Measurements from ENCODE around the gene NLE1.
"Not testable (repeated sequence)": the region's sequence is repeated elsewhere in the genome, so short reads cannot be mapped to it uniquely, and the experiment has no call there.

Gene NLE1

DNA sequence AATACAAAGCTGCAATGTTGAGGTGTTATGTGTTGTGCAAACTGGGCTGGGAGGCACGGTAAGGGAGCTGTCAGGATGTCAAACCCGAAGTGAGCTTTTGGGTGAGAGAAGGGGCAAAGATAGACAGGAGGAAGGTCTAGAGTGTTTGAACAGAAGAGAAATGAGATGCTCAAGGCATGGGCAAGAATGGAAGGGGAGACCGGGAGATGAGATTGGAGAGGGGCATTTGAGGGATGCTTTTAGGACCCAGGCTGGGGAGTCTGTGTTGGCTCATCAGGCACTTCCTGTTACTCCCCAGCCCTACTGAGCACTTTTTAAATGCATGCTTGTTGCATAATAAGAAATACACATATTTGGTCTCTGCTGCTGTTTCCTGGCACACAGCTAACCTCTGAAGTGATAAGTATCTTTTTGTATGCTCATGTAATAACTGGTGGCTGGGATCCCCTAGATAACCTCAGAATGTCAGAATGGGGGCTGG is 19.2 kb upstream of the NLE1 start:
- no peak for DNase-seq

DNA sequence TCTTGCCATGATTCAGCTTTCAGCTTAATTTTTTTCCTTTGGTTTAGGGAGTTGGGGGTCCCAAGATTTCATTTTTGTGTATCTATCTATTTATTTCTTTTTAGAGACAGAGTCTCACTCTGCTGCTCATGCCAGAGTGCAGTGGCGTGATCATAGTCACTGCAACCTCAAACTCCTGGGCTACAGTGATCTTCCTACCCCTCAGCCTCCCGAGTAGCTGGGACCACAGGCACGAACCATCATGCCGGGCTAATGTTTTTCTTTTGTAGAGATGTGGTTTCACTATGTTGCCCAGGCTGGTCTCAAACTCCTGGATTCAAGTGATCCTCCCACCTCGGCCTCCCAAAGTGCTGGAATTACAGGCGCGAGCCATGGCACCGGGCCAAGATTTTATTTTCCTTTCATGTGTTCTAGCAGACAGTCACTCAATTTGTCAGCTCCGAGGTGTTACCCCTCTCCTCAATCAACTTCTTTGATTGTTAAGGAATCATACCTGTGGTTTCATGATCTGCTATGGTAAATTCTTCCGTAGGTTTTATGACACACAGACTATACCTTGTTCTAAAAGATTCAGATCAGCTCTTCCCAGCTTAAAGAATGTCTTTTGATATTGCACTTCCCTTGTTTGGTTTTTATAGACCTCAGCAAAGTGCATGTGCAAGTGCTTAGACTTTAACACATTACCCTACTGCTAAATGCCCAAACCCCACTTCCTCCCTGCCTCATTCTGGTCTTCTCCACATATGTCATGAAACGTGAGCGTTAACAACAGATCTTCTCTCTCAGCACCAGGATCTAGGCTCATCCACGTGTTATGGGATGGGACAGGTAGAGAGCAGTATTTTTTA is 18.5 kb upstream of the NLE1 start:
- DNase-seq = peak; percentile 33

DNA sequence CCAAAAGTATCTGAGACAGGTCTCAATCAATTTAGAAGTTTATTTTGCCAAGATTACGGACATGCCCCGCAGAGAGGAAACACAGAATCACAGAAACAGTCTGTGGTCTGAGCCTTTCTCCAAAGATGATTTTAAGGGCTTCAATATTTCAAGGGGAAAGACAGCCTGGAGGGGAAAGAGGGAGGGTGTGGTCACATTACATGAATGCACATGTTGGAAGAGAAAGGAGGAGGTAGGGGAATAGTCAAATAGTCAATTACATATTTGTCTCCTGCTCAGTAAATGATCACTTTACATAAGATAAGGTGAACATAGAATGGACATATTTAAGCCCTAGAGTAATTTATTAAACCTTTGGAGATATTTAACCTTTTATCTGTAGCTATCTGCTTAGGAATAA is 17.8 kb upstream of the NLE1 start:
- no peak for DNase-seq

DNA sequence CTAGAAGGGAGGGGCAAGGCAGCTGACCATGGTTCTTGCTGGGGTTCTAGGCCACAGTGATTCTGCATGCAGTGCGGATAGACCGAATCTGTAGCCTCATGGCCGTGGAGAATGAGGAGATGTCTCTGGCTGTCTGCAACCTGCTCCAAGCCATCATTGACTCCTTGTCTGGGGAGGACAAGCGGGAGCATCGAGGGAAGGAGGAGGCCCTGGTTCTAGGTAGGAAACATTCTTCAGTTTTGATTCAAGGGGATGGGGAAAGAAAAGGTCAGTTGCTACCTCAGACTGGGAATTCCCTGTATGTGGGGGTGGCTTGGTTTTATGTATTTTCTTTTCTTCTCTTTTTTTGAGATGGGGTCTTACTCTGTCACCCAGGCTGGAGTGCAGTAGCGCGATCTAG is 13.1 kb upstream of the NLE1 start:
- DNase-seq = no peak

DNA sequence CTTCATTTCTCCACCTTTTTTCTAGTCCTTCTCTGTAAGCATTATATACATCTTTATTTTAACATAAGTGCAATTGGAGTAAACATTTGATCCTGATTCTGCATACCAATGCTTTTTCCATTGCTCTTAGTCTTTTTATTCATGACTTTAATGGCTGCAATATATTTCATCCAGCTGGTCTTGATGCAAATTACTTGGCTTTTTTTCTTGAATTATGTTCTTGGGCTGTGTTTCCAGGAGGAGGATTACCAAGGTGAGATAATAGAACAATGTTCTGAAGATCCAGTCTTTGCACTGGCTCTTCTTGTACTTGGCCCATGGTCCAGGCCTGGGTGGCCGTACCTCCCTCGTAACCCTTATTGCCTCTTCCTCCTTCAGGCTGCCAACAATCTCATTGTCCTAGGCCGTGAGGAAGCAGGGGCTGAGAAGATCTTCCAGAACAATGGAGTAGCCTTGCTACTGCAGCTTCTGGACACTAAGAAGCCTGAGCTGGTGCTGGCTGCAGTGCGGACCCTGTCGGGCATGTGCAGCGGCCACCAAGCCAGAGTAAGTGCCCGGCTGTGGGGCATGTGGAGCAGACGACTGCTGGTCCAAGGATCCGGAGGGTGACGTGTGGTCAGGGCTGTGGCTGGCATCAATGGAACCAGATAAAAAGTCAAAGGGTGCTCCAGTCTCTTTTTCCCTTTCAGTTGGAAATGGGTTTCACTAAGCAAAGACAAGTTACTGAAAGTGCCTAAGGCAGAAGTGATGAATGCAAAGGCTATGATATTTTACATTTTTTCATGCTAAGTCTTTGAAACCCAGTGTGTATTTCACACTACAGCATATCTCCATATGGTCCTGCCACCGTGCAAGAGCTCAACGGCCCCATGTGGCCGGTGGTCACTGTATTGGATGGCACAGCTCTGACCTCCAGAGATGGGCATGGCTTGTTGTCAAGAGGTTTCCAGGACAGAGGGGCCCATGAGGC is 12.4 kb upstream of the NLE1 start:
- DNase-seq = no peak

DNA sequence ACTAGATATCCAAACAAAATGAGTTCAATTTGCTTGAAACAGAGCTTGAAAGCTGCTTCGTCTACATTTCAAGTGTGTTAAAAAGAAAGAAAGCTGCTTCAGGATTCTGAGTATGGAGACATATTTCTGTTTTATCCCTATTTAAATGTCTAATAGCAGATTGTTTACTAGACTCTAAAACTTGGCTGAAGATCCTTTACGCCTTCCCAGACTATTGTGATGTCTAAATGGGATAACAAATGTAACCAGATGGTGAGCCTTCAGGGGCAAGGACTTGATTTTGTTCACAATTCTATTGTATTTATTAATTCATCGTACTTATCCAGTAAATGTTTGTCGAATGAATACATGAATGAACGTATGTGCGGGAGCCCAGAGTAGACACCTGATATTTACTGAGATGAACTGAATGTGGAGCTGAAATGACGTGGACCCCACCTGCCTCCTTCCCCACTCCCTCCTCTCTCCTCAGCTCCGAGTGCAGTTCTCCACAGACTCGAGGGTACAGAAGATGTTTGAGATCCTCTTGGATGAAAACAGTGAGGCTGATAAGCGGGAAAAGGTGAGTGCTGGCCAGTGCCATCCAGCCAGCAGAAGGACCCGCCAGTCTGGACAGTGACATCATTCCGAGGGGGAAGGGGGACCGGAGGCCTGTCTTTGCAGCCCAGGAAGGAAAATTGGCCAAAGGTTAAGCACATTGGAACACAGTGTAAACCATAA is 10.5 kb upstream of the NLE1 start:
- DNase-seq = no peak

DNA sequence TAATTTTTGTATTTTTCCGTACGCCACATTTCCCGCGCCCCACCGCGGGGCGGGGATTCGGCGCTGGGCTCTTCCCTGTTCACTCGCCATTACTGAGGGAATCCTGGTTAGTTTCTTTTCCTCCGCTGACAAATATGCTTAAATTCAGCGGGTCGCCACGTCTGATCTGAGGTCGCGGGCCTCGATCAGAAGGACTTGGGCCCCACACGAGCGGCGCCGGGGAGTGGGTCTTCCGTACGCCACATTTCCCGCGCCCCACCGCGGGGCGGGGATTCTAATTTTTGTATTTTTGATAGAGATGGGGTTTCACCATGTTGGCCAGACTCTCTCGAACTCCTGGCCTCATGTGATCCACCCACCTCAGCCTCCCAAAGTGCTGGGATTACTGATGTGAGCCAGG is 9.0 kb upstream of the NLE1 start:
- DNase-seq = not testable (repeated sequence)

DNA sequence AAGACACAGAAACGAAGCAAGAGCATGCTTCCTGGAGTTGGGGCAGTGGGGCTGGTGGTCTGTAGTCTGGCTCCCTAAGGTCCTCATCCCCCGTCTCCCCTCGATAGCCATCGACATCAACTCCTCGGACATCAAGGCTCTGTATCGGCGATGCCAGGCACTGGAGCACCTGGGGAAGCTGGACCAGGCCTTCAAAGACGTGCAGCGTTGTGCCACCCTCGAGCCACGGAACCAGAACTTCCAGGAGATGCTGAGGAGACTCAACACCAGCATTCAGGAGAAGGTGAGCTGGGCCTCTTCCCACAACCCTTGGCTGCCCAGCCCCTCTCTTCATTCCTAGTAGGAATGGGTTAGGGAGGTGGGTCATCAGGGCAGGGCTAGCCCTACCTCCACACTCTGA is 7.8 kb upstream of the NLE1 start:
- DNase-seq = no peak

DNA sequence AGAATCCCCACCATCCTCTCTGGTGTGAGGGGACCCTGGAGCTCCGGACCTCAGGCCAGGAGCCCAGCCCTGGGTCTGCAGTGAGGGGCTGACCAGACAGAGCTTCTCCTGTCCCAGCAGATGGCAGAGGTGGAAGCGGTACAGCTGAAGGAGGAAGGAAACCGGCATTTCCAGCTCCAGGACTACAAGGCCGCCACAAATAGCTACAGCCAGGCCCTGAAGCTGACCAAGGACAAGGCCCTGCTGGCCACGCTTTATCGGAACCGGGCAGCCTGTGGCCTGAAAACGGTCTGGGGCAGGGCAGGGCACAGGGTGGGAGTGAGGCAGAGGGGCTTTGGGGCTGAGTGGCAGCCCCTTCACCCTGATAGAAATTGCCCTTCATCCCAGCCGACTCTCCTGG is 6.0 kb upstream of the NLE1 start:
- DNase-seq = no peak

DNA sequence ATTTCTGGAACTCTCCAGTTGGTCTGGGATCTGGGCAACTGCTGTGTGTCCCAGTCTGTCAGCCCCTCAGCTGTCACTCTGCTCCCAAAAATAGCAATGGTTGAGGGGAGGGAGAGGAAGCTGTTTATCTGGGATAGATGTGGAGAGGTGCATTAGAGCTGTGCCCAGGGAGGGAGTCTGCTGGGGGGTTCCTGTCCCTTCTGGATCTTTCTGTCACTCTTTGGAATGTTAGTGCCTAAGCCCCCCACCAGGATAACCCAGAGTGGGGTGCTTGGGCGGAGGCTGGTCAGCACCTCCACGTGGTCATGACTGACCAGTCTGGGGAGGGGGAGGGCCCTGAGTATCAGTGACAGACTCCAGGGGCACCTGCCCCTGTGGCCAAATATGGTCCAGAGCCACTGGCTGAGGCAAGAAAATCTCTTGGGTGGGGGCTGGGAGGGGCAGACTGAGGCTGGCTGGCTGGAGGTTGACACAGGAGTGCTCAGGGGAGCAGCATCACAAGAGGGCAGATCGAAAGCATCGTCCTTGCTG is 5.3 kb upstream of the NLE1 start, which contains the start of gene UNC45B:
Gene UNC45B, plus strand, starts transcription at position 443 of the 531 bp plus-strand sequence. CDS start 447 bp downstream, outside the sequence.
- DNase-seq = no peak

DNA sequence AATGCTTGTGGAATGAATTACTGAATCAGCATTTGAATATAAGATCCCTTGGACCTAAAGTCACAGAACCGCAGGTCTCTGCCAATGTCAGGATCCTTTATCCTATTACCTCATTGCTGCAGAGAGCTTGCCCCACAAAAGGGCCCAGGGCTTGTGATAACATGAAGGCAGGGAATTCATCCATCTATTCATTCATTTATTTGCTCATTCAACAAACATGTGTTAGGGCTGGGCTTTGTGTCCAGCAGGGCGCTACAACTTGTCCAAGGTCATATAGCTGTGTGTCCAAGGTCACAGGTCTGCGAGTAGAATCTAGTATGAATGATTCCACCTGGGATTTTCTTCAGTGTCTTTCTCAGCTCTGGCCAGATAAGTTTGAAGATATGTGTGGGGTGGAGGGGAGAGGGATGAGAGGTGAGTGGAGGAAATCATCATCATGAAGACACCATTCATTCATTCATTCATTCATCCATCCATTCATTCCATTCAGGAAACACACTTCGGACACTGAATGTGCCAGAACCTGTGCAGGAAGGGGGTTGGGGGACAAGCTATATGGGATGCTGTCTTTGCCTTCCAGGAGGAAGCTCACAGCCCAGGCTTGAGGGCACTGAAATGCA is 4.2 kb upstream of the NLE1 start:
- DNase-seq = no peak

DNA sequence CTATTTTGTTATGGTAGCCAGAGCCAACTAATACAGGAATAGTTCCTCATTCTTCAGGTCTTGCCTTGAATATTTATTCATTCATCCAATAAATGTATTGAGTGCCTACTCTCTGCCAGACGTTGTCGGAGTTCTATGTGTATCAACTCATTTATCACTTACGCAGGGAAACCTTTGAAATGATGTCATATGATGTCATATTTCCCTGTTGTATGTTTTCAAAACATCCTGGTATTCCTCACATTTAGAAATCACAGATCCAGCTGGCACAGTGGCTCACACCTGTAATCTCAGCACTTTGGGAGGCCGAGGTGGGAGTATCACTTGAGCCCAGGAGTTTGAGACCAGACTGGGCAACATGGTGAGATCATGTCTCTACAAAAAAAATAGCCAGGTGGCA is 2.7 kb upstream of the NLE1 start:
- DNase-seq = no peak

DNA sequence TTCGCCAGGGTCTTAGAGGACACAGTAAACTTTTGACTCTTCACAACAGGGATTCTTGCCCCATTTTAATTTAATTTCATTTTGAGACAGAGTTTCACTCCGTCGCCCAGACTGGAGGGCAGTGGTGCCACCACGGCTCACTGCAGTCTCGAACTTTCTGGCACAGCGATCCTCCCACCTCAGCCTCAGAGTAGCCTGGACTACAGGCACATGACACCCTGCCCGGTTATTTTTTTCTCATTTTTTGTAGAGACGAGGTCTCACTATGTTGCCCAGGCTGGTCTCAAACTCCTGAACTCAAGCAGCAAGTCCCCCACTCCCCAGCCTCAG is 329 bp upstream of the NLE1 start:
- DNase-seq = no peak

DNA sequence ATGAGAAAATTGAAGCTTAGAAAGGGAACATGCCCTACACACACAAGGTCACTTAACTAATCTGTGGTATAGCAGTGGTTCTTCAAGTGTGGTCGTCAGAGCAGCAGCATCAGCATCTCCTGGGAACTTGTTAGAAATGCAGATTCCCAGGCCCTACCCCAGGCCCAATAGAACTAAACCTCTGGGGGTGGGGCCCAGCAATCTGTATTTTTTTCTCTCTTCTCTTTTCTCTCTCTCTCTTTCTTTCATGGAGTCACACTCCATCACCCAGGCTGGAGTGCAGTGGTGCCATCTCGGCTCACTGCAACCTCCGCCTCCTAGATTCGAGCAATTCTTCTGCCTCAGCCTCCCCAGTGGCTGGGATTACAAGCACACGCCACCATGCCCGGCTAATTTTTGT is 3.9 kb downstream of the NLE1 start:
- no peak for DNase-seq

DNA sequence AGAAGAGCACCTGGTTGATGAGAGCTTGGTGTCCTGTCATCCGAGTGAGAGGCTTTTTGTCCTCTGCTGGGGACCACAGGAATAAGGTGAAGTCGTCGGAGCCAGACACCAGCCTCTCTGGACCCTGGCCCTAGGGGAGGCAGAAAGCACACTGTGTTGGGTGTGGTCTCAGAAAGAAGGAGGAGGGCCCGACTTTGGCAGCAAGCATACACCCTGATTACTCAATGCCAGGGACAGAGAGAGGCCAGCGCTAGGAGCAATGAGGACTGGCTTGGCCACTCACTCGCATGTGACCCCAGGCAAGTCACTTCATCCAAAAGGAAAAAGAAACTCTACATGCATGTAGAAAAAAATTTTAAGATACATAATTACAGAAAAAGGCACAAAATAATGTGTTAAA is 6.8 kb downstream of the NLE1 start:
- no peak for DNase-seq

DNA sequence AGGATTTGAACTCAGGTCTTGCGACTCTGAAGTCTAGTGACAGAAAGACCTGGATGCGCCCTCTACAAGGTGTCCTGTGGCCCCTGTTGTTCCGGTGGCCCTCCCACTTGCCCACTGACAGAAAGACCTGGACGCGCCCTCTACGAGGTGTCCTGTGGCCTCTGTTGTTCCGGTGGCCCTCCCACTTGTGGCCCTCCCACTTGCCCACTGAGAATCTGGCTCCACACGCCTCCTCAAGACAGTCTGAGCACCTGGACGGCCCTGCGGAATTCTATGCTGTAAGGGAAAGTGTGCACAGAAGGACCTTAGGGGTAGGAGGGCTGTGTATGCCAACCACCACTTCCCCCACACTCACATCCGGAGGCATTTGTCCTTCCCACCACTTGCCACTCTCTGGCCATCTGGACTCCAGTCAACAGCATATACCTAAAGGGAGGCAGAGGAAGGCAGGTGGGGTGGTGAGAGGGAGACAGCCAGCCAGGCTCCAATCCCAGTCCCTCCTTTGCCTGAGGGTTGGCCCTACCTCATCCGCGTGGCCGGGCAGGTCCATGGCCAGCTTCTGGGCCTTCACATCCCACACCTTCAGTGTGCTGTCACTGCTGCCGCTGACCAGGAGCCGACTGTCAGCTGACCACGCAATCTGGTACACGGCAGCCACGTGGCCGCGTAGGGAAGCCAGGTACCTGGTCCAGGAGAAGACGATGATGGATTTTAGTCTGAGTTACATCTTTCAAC is 9.1 kb downstream of the NLE1 start:
- DNase-seq = no peak

DNA sequence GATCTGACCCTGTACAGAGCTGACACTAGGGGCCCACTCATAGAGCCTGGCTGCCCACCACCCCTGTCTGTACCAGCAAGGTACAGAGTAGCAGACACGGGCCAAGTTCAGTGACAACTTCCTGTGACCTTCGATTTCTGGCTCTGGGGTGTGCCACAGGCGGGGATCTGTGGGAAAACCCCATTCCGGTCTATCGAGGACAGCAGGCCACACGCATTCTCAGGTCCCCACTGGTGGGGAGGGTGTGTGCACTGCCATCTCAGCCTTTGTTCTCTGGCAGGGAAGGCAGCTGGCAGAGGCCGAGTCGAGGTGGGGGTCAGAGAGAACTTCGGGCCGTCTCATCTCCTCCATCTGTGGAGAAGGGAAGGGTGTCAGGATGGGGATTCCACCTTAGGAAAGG is 10.0 kb downstream of the NLE1 start:
- no peak for DNase-seq

DNA sequence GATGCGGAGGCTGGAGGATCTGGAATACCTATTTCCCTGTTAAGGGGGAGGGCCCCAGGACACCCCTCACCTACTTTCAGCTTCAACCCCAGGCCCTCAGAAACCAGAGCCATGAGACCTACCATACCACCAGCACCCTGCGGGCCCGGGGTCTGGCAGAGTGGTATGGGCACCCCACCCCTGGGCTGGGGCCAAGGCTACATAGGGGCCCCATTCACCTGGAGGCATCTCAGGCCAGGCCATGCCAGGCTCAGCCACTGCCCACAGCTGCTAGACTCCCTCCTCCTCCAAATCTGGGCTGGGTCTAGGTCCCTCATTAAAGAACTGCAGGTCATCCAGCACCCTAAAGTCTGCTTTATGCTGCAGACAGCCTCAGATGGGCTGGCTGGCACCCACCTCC is 11.7 kb downstream of the NLE1 start:
- DNase-seq = no peak

DNA sequence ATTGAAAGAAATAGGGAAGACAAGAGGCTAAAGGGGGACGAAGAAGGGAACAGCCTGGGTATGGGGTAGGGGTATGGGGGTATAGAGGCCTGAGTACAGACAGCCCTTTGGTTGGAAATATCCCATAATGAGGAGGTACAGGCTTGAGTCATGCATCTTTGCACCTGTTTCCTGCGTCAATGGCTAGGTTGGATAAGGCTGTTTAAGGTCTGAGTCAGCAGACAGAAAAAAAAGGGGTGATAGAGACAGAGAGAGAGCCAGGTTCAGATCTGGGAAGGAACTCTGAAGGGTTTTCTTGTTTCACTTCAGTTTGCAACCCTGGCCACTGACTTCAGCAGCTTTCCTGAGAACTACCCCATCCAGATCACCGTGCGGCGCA is 12.1 kb downstream of the NLE1 start:
- no peak for DNase-seq

DNA sequence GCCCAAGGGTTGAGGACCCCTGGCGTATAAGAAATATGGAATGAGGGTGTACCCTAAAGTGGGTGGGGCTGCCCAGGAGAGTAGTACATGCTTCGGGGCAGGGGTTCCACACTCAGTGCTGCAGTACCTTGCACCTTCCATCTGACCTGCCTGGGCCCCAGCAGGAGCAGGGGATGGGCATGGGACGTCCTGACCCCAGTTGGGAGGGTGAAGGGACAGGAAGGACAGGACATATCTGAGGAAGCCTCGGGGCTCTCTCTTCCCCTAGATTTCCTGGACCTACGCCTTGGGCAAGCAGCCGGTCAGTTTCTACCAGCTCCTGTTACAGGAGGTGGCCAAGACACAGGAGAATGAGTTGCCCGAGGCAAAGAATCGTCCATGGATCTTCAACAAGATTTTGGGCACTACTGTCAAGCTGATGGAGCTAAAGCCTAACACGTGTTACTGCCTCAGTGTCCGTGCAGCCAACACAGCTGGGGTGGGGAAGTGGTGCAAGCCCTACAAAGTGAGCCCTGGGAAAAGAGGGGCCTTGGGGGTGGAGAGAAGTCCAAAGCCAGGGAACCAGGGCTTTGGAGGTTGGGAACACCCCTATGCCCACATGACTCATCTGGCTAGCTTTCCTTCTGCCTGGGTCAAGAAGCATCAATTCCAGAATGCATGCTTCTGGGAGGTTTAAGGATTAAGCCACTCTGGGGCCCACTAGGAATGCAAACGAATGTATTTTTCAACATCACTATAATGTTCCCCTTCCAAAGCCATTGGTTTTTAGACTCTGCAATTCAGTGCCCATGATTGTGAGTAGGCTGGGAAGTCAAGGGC is 12.7 kb downstream of the NLE1 start:
- no peak for DNase-seq

Measured in effector CD4-positive, alpha-beta T cell (primary cell).